A673 (cell line): ENCODE results near the gene ADAMTS2.

Experiments
- EZH2 ChIP-seq: fragments of 200-600 bp; sonication (generic); IDR thresholded peaks from 2 replicates; pipeline ENCODE4 v1.6.1; 2017; ENCODE audit warnings: borderline replicate concordance, low read depth, mild to moderate bottlenecking, mixed read lengths, antibody characterized with exemption, low read length; ENCODE audit not compliant: poor library complexity, severe bottlenecking
- TF ChIP-seq, protein P1 (sequence below): fragments of 300-800, 200-600 bp; sonication (generic); conservative IDR thresholded peaks from 2 replicates; pipeline ENCODE4 v1.5.1; 2017; ENCODE audit warnings: low read depth, mild to moderate bottlenecking, antibody characterized with exemption, low read length, moderate library complexity, mixed read lengths

DNA sequence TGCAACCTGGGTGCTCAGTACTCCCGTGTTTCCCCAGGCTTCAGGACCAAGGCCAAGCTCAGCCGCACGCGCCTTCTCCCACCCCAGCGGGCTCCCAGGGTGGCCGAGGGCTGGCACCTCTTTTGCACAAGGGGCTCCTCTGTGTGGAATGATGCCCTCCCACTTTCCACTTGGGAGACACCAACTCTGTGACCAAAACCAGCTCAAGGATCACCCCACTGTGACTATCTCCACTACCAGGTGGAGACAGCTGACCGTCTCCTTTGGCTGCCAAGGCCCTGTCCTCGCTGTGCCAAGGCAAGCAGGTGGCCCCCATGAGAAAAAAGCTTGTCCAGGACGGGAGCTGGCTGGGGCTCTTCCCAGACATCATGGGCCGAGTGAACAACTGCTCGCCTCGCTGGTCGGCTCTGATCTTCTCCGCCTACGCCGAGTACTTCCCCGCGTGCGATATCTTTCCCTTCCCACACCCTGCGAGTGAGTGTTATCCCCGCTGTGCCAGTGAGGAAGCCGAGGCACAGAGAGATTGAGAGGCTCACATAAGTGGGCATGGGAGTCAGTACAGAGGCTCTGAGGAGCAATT, 152.3 kb downstream of the ADAMTS2 start:
- TF ChIP-seq, protein P1, sequence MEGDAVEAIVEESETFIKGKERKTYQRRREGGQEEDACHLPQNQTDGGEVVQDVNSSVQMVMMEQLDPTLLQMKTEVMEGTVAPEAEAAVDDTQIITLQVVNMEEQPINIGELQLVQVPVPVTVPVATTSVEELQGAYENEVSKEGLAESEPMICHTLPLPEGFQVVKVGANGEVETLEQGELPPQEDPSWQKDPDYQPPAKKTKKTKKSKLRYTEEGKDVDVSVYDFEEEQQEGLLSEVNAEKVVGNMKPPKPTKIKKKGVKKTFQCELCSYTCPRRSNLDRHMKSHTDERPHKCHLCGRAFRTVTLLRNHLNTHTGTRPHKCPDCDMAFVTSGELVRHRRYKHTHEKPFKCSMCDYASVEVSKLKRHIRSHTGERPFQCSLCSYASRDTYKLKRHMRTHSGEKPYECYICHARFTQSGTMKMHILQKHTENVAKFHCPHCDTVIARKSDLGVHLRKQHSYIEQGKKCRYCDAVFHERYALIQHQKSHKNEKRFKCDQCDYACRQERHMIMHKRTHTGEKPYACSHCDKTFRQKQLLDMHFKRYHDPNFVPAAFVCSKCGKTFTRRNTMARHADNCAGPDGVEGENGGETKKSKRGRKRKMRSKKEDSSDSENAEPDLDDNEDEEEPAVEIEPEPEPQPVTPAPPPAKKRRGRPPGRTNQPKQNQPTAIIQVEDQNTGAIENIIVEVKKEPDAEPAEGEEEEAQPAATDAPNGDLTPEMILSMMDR: no peak
- no peak for TF ChIP-seq EZH2
